Iris pigment epithelial cell (primary cell): Measurements from ENCODE around the gene TMA7.

Source experiments
- DNase-seq: peaks from one replicate; pipeline ENCODE4 v3.0.0-alpha.2; 2011; ENCODE audit warnings: low read depth

TMA7 gene

GRCh38 chr3:48423241-48423882 lies 16.7 kb upstream of the TMA7 start:
- no peak for DNase-seq

DNA sequence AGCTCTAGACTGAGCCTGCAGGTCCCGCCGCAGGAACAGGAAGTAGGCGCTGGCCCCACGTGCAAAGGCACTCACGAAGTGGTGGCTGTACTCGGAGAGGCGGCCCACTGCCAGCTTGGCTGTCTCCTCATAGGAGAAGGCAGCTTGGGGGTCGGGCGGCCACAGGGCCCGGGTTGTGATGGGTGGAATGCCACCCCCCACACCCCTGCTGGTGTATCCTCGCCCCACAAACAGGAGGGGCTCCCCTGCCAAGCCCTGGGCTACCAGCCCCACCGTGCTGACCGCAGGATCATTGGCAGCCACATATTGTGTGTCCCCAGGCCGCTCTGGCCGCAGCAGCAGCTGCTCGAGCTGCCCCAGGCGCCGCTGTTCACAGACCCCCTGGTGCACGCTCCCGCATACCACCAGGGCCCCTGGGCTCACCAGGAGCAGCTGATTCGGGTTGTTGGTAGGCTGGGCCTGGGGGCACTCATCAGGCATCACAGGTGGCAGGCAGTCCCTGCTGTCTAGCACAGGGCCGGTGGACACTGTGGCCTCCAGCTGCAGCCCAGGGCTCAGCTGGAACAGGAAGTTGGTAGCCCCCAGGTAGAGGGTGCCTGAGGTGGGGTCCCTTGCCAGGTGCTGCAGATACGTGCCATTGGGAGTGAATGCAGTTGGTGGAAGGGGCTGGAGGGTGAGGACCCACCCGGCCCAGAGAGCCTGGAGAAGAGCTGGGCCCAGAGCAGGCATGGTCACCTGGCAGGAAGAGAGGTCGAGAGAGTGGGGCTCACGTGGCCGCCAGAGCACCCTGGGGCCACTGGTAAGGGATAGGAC lies 16.0 kb upstream of the TMA7 start:
- DNase-seq = no peak

DNA sequence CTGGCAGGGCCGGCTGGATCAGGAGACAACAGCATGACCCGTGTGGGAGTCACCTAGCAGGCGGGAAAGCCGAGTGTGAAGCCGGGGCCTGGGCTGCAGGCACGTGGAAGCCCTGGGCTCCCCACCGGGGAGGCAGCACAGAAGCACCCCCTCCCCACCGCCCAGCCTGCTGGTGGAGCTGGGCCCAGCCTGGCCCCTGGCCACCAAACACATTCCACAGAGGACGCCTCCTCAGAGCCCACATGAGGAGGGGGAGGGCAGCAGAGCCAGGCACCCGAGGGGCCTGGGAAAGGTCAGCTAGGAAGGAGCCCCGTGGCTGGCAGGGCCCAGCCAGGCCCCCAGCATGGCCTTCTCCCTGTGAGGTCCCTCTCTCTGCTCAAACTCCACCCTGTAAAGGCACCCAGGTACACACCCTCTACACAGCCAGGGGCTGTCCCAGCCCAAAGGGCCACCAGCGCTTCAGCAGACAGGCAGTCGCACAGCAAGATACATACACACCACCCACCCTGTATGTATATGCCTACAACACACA lies 14.7 kb upstream of the TMA7 start:
- no peak for DNase-seq

GRCh38 chr3:48426401-48426909 lies 13.6 kb upstream of the TMA7 start:
- DNase-seq = no peak

DNA sequence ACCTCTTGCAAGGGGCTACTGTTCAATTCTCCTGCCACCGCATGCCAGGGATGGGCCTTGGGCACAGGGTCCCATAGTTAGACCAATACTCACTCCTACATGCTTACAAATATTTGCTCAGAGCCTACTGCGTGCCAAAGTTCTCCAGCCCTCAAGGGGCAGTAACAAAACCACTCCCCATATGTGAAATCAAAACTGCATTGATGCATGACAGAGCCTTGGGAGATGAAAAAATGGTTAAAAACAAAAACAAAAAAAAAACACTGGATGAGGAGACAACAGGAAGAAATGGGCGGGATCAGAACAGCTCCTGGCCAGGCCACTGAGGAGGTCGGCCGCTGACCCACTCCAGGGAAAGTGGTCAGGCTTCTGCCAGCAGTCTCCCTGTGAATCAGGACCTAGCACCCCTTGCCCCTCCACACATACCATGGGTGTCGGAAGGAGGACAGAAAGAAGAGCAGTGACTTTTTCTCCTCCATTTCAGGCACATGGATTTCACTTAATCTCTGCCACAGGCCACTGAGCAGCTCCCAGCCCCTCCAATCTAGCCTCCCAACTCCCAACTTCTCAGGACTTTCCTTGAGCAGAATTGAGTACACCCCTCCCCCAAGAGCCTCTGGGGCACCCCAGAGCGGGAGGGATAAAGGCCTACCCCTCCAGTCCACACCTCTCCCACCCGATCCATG lies 13.0 kb upstream of the TMA7 start:
- no peak for DNase-seq

- no peak for DNase-seq
These were observed 12.5 kb upstream of the TMA7 start for GRCh38 chr3:48427630-48427962.

- no peak for DNase-seq
These were observed 11.9 kb upstream of the TMA7 start for GRCh38 chr3:48428088-48428571.

- peak; percentile 26 for DNase-seq
These were observed 11.3 kb upstream of the TMA7 start for GRCh38 chr3:48428572-48429316.

GRCh38 chr3:48429317-48429959 lies 10.6 kb upstream of the TMA7 start:
- DNase-seq = peak; percentile 42

GRCh38 chr3:48429960-48430707 lies 9.9 kb upstream of the TMA7 start, which contains the start of gene PLXNB1:
Gene PLXNB1 (minus strand): TSS chr3:48430086. CDS start chr3:48424611, 5,475 bp downstream.
- DNase-seq = peak; percentile 84

DNA sequence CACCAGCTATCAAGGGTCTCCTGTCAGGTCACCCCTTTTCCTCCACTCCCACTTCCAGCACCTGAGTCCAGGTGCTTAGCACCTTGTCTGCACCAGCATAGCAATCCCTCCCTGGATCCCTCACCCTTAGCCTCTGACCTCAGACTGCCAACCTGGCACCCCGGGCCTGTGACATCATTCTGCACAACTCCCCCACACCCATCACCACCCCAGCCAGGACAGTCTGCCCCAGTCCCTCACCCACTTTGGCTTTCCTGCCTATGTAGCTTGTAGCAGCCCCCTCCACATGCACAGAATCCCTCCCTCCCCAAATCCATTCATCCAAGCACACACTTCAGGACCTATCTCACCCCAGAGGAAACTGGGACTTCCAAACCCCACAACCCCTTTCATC lies 9.4 kb upstream of the TMA7 start:
- DNase-seq = no peak

DNA sequence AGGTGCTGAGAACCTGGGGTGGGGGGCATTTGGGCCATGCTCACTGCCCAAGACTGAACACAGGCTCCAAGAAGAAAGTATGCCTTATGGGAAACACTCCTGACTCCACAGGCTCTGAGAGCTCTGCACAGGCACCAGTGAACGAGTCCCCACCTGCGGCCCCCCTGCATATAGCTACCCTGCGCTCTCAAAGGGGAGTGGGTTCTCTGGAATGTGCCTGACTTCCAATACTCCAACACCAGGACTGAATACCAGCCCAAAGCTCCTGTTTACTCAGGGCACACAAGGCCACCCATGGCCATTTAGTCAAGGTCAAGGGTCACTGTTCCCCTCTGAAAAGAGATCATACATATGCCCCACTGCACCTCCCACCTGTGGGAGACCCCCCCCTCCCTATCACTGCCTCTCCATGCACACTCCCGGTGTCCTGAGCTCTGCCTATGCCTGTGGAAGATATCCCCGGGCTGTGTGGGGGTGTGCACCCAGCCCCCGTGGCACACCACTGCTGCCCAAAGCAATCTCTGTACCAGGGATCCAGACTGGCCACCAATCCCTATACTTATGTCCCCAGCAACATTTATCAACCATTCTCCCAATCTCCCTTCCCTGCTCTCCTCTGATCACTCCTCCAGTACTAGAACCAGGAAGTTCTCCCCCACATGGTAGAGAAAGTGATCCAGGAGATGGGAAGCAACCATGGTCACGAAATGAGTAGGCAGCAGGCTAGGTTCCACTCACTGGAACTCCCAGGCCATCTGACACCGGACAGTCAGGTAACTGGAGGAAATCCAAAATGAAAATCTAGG lies 8.6 kb upstream of the TMA7 start:
- no peak for DNase-seq

GRCh38 chr3:48432411-48433371 lies 7.4 kb upstream of the TMA7 start:
- DNase-seq = peak; percentile 47

- peak; percentile 39 for DNase-seq
These were observed 6.5 kb upstream of the TMA7 start for GRCh38 chr3:48433472-48434118.

- DNase-seq = no peak
These were observed 5.3 kb upstream of the TMA7 start for GRCh38 chr3:48434591-48435222.

DNA sequence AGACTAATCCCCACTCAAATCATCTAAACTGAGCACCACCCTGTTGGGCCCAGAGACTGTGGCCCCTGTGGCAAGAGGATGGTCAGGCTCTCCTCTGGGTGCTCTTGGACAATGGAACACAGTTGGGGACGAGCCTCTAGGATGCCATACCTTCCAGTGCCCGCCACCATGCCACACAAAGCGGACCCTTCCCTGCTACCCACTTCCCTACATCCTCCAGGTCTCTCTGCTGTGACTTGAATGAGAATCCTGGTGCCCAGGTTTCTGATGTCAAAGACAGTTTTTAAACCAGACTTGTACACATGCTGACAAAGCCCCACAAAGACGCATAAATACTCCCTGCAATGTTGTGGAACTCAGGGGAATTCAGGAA lies 4.8 kb upstream of the TMA7 start:
- DNase-seq = no peak

DNA sequence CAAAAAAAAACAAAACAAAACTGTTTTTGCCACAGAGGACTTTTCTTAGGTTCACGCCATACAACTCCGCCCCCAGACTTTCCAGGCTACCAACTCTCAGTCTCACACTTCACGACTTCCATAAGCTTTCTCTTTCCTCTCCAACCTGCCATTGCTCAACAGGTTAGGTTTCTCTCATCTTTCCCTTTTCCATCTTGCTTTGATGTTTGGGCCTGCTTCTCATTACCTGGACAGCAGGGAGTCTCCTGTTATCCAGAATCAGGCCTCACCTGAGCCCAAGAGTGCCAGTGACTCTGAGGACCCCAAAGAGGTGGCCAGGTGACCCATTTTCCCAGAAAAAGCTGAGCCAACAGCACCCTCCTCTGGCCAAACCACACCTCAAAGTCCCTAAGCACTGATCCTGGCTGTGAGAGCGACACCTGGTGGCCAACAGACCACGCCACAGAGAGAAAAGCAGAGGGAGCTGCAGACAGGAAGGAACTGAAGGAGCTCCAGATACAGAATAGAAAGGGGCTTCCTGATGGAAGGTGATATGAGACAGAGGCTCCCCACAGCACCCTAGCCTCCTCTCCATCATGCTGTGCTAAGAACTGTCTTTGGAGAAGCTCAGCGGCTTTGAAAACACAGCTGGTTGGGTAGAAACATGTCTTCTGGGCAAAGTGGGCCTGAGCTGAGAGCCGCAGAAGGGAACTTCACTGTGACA lies 4.1 kb upstream of the TMA7 start:
- peak; percentile 78 for DNase-seq
